H7 (cell line): ENCODE measurements around the gene SUPT4H1. TPM values are rescaled to one million over a fixed set of nuclear protein-coding genes. Genes with fewer than 3 reads are reported as not detected.
A peak's percentile ranks its signal among the peaks of the same experiment; 100 is the strongest.
"Not testable (repeated sequence)": the region's sequence is repeated elsewhere in the genome, so short reads cannot be mapped to it uniquely, and the experiment has no call there.

Source experiments
- DNase-seq: peaks from one replicate; pipeline ENCODE4 v3.0.0; 2012
- H3K27me3 ChIP-seq: 2 replicates; pipeline ENCODE4 v1.6.0; 2011; ENCODE audit warnings: mild to moderate bottlenecking, low read length; ENCODE audit not compliant: control insufficient read depth, insufficient read depth
- H3K36me3 ChIP-seq: replicated peaks from 2 replicates; pipeline ENCODE4 v1.5.1; 2011; ENCODE audit warnings: low read length; ENCODE audit not compliant: control insufficient read depth, insufficient read depth
- H3K4me3 ChIP-seq: 2 replicates; pipeline ENCODE4 v1.5.1; 2011; ENCODE audit warnings: low read depth, mild to moderate bottlenecking, control low read depth, low read length, moderate library complexity; ENCODE audit not compliant: insufficient read depth
- total RNA-seq: library from RNA; depleted of rRNA; stranded (reverse); fragments of >200 nt; shearing (Covaris generic); gene quantifications from 2 replicates; pipeline ENCODE4 v1.2.3, GENCODE V29; 2014

SUPT4H1 gene
- total RNA-seq, 1 experiment from 2014 or later, result 91.6 TPM

GRCh38 chr17:58344047-58344790 lies 7.8 kb downstream of the SUPT4H1 start:
- H3K36me3 ChIP-seq, result peaks cover 30% of the 10 kb centered on the region
- no peak for DNase-seq
- H3K4me3 ChIP-seq, result no peak overlapping the region
- no peaks in the 10 kb centered on the region for H3K27me3 ChIP-seq

GRCh38 chr17:58343131-58343530 lies 8.9 kb downstream of the SUPT4H1 start:
- no peak overlapping the region for H3K4me3 ChIP-seq
- no peak for DNase-seq
- H3K36me3 ChIP-seq, result peaks cover 23% of the 10 kb centered on the region

GRCh38 chr17:58341861-58342475 lies 10.0 kb downstream of the SUPT4H1 start:
- DNase-seq, result no peak
- H3K36me3 ChIP-seq, result peaks cover 16% of the 10 kb centered on the region
- H3K4me3 ChIP-seq, result no peak overlapping the region
- H3K27me3 ChIP-seq, result no peaks in the 10 kb centered on the region

More at GRCh38 chr17:58343131-58343530, 8.9 kb downstream of the SUPT4H1 start:
- no peaks in the 10 kb centered on the region for H3K27me3 ChIP-seq

- peaks cover 13% of the 10 kb centered on the region for H3K36me3 ChIP-seq
- DNase-seq, H3K27me3 ChIP-seq, H3K4me3 ChIP-seq: not testable (repeated sequence)
These were observed 10.7 kb downstream of the SUPT4H1 start for GRCh38 chr17:58341136-58341860.

GRCh38 chr17:58340405-58340876 lies 11.6 kb downstream of the SUPT4H1 start:
- DNase-seq, result no peak
- no peaks in the 10 kb centered on the region for H3K27me3 ChIP-seq
- H3K36me3 ChIP-seq, result peaks cover 6% of the 10 kb centered on the region
- H3K4me3 ChIP-seq, result no peak overlapping the region

- Histone ChIP-seq H3K27me3 (no peaks in the 10 kb centered on the region), H3K4me3 (no peak overlapping the region), H3K36me3 (peaks cover 2% of the 10 kb centered on the region)
- DNase-seq, result peak; percentile 12
These were observed 12.1 kb downstream of the SUPT4H1 start for GRCh38 chr17:58339755-58340404.

- no peak overlapping the region for H3K4me3 ChIP-seq
- no peaks in the 10 kb centered on the region for H3K27me3 ChIP-seq
- DNase-seq, result peak; percentile 83
- no peaks in the 10 kb centered on the region for H3K36me3 ChIP-seq
These were observed 12.9 kb downstream of the SUPT4H1 start for GRCh38 chr17:58338841-58339754.

GRCh38 chr17:58338454-58338840 lies 13.6 kb downstream of the SUPT4H1 start:
- DNase-seq, result no peak
- 0 out of 2 replicates have a peak overlapping the region, but pooled peaks have one; percentile 4 for H3K4me3 ChIP-seq
- H3K27me3 ChIP-seq, result no peaks in the 10 kb centered on the region
- H3K36me3 ChIP-seq, result no peaks in the 10 kb centered on the region

- Histone ChIP-seq H3K27me3 (no peaks in the 10 kb centered on the region), H3K36me3 (no peaks in the 10 kb centered on the region), H3K4me3 (peak overlapping the region; percentile 4; the same call in 1 of the 2 replicates)
- peak; percentile 96 for DNase-seq
These were observed 14.2 kb downstream of the SUPT4H1 start for GRCh38 chr17:58337600-58338453.

- peak; percentile 45 for DNase-seq
- H3K27me3 ChIP-seq, result no peaks in the 10 kb centered on the region
- no peak overlapping the region for H3K4me3 ChIP-seq
- H3K36me3 ChIP-seq, result no peaks in the 10 kb centered on the region
These were observed 14.8 kb downstream of the SUPT4H1 start for GRCh38 chr17:58337210-58337599.

GRCh38 chr17:58336456-58337209 lies 15.4 kb downstream of the SUPT4H1 start:
- peak; percentile 25 for DNase-seq
- Histone ChIP-seq H3K27me3 (no peaks in the 10 kb centered on the region), H3K36me3 (no peaks in the 10 kb centered on the region), H3K4me3 (no peak overlapping the region)

GRCh38 chr17:58335779-58336455 lies 16.1 kb downstream of the SUPT4H1 start:
- Histone ChIP-seq H3K27me3 (no peaks in the 10 kb centered on the region), H3K4me3 (no peak overlapping the region), H3K36me3 (no peaks in the 10 kb centered on the region; the same call in 1 of the 2 replicates)
- DNase-seq, result no peak
